ENCODE data around the gene RAB31.
A peak's percentile ranks its signal among the peaks of the same experiment; 100 is the strongest.

RAB31 gene

DNA sequence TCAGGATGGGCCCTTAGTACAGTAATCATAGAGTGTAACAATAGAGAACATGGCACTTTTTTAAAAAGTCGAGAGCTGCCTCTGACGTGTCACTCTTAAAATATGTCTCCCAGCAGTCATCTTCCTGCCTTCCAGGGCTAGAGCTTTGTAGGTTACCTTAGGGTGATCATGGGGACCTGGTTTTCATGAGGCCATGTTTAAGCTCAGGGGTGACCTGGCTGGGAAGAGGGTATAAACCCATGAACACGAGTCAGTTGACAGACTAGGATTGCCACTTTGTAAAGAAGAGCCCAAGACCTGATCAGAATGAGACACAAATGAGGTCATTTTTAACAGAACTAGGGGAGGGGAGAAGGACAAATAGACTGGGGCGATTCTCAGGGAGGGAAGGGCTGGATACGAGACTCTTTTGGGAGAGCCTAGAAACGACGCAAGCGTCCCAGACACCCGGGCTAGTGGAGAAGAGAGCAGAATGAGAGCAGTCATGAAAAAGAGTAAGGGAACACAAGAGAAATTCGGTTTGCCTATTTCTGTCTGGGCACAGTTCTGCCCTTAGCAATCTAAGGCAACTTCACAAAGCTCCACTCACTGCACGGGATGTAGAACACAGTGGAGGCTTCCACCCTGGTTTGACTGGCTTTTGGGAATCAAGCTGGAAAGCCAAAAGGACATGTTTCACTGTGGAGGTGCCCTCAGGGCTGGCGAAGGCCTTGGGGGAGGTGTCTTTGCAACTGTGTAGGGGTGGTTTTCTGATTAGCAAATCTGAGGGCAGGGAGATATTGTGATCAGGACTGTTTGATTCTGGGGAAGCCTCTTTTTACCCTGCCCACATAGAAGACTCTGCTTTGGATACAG, 1.8 kb upstream of the RAB31 start:
- H3K36me3 ChIP-seq (ENCODE audit: insufficient read depth, low read length), result no peaks in the 10 kb centered on the region
- no peaks in the 10 kb centered on the region for H3K27me3 ChIP-seq (ENCODE audit: control insufficient read depth in 1 of 2, insufficient read depth in 2 of 2, low read length in 2 of 2)
- peaks cover 21% of the 10 kb centered on the region for H3K4me1 ChIP-seq (ENCODE audit: insufficient read depth, low read length)
- H3K27ac ChIP-seq (ENCODE audit: low read depth, low read length), result peak overlapping the region; percentile 92
- peak overlapping the region; percentile 41 for H3K9ac ChIP-seq (ENCODE audit: low read length)
- H3K4me3 ChIP-seq (ENCODE audit: low read depth in 1 of 2, low read length in 2 of 2), result no peak overlapping the region
- H3K9me3 ChIP-seq (ENCODE audit: low read length), result no peaks in the 10 kb centered on the region

DNA sequence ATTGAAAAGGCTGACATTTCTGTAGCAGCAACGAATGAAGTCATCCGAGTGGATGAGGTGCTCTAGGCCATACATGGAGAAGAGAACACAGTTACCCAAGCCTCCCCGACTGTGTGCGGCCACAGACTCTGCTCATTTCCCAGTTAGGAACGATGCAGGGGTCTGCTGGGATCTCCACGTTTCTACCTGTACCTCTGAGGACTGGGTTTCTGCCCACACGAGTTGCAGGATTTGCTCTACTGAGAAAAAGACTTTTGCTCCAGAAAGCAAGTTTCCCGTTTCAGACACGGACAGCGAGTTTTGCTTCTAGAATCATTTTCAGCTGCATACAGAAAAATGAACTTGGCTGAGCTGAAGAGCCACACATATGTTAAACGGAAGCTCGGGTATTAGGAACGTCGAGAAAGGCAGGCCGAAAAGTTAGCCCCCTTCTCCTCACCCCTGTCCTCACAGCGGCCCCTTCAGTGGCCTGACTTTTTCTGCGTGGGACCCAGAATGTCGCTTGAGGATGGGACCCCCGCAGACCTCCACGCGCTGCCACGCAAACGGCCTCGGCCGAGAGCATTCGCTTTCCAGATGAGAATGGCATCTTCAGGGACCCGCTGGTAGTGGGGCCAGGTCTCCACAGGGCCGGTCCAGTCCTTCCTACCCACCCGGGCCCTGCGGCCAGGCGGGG, 582 bp upstream of the RAB31 start:
- no peaks in the 10 kb centered on the region for H3K9me3 ChIP-seq (ENCODE audit: low read length)
- no peaks in the 10 kb centered on the region for H3K27me3 ChIP-seq (ENCODE audit: control insufficient read depth in 1 of 2, insufficient read depth in 2 of 2, low read length in 2 of 2)
- H3K36me3 ChIP-seq (ENCODE audit: insufficient read depth, low read length), result no peaks in the 10 kb centered on the region
- peak overlapping the region; percentile 41 for H3K9ac ChIP-seq (ENCODE audit: low read length)
- peak overlapping the region; percentile 51 to 71 for H3K4me3 ChIP-seq (ENCODE audit: low read depth in 1 of 2, low read length in 2 of 2)
- peaks cover 31% of the 10 kb centered on the region for H3K4me1 ChIP-seq (ENCODE audit: insufficient read depth, low read length)
- peak overlapping the region; percentile 92 for H3K27ac ChIP-seq (ENCODE audit: low read depth, low read length)

DNA sequence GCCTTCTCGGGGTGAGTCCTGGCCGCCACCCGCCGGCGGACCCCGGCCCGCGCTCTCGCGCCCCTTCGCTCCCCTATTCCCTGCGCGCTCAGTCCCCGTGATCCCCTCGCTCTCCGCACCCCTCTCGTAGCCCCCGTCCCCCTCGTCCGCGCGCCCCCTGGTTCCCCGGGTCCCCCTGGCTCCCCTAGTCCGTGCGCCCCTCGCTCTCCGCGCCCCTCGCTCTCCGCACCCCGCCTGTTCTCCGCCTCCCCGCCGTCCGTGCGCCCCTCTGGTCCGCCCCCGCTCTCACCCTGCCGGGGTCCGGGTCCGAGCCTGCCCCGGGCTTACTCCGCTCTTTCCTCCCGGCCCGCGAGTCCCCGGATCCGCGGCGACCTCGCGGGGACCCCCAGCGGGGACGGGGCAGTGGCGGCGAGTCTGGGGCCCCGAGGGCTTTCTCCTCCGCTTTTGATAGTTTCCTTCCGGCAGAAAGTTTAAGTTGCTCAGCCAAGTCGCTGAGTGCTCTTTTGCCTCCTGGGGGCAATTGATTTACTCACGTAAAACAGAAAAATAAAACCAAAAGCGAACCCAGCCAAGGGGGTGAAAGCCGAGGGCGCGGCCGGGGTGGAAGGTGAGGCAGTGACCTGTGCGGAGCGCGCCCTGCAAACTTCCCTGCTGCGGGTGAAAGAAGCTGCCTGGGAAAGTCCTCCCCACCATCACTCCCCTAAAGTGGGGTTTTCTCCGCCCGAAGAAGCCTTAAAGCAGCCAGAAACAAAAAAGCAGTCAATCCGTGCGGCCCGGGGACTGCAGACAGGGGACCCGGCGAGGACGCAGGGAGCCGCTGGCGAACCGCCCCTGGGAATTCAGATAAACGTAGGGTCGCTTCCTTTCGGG, 568 bp downstream of the RAB31 start:
- Histone ChIP-seq H3K27ac (ENCODE audit: low read depth, low read length) (peak overlapping the region; percentile 95), H3K36me3 (ENCODE audit: insufficient read depth, low read length) (no peaks in the 10 kb centered on the region), H3K4me3 (ENCODE audit: low read depth in 1 of 2, low read length in 2 of 2) (peak overlapping the region; percentile 74 to 94), H3K4me1 (ENCODE audit: insufficient read depth, low read length) (peaks cover 31% of the 10 kb centered on the region), H3K9ac (ENCODE audit: low read length) (peak overlapping the region; percentile 66), H3K27me3 (ENCODE audit: control insufficient read depth in 1 of 2, insufficient read depth in 2 of 2, low read length in 2 of 2) (no peaks in the 10 kb centered on the region), H3K9me3 (ENCODE audit: low read length) (no peaks in the 10 kb centered on the region)

DNA sequence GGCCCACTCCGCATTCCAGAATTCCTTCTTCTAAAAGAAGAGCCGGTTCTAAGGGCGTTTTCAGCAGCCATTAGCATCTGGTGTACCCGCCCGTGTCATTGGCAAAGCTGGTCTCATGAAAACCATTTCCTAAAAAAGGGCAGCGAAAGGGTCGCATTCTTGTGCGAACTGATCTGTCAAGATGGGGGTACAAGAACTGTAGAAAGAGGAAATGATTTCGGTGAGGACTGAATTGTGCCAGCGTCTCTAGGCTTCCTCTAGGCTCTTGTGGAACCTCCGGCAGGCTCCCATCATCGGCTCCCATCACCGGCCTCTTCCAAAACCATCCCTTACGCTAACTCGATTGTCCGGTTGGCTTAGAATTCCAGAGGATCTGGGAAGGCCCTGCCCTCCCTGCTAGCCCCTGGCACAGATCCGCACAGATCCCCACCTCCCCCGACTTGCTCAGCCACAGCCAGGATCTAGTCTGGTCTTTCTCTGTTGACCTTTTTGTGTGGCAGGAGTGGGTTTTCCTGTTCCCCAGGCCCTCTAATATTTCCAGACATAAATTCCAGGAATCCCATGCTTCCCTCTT, 1.3 kb downstream of the RAB31 start:
- Histone ChIP-seq H3K9me3 (ENCODE audit: low read length) (no peaks in the 10 kb centered on the region), H3K4me3 (ENCODE audit: low read depth in 1 of 2, low read length in 2 of 2) (peak overlapping the region; percentile 74 to 94), H3K27ac (ENCODE audit: low read depth, low read length) (peak overlapping the region; percentile 95), H3K36me3 (ENCODE audit: insufficient read depth, low read length) (no peaks in the 10 kb centered on the region), H3K9ac (ENCODE audit: low read length) (peak overlapping the region; percentile 66), H3K27me3 (ENCODE audit: control insufficient read depth in 1 of 2, insufficient read depth in 2 of 2, low read length in 2 of 2) (no peaks in the 10 kb centered on the region), H3K4me1 (ENCODE audit: insufficient read depth, low read length) (peaks cover 33% of the 10 kb centered on the region)

DNA sequence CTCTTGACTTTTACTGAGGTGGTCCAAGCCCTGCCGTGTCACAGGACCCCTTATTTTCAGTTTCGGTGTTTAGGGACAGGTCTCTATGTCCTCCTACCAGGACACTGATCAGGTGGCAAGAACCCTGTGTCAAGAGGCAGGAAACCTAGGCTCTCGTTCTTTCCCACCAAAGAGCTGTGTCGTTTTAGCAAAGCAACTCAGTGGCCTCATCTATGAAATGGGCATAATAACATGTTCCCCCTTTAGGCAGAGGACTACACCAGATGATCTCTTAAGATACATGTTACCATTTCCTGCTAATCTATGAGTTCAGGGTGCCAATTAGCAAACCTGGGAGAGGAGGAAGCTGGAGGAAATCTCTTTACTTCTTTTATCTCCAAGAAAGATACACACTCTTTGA, 1.9 kb downstream of the RAB31 start:
- no peaks in the 10 kb centered on the region for H3K36me3 ChIP-seq (ENCODE audit: insufficient read depth, low read length)
- peaks cover 34% of the 10 kb centered on the region for H3K4me1 ChIP-seq (ENCODE audit: insufficient read depth, low read length)
- no peaks in the 10 kb centered on the region for H3K27me3 ChIP-seq (ENCODE audit: control insufficient read depth in 1 of 2, insufficient read depth in 2 of 2, low read length in 2 of 2)
- no peak overlapping the region for H3K9ac ChIP-seq (ENCODE audit: low read length)
- no peaks in the 10 kb centered on the region for H3K9me3 ChIP-seq (ENCODE audit: low read length)
- H3K4me3 ChIP-seq (ENCODE audit: low read depth in 1 of 2, low read length in 2 of 2), result peak overlapping the region; percentile 74 to 94
- peak overlapping the region; percentile 95 for H3K27ac ChIP-seq (ENCODE audit: low read depth, low read length)

DNA sequence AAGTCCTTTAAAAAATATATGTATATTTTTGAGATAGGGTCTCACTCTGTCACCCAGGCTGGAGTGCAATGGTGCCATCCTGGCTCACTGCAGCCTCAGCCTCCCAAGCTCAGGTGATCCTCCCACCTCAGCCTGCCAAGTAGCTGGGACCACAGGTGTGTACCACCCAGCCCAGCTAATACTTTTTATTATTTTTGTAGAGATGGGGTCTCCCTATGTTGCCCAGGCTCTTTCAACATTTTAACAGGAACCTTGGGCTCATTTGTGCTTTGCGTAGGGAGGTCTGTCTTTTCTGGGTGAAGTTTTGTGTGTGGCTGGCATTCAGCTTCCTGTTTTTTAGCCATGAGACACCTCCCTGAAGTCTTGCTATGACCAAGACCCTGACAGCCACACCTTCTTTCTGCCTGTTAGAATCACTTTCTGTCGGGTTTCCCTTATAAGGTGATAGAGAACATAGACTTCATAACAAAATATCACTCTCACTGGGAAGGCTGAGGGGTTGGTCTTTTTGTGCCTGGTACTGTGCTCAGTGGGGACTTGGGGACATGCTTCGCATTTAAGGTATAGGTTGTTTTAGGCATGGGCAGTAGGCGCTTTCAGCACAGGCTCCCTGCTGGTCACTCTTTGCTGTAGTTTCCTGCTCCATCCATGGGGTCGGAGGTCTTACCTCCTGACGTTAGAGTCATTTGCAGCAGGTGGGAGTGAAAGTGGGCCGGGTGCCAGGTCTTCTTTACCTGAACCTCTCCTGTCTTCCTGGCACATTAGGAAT, 3.4 kb downstream of the RAB31 start:
- Histone ChIP-seq H3K27ac (ENCODE audit: low read depth, low read length) (peak overlapping the region; percentile 43), H3K9me3 (ENCODE audit: low read length) (no peaks in the 10 kb centered on the region), H3K4me3 (ENCODE audit: low read depth in 1 of 2, low read length in 2 of 2) (no peak overlapping the region), H3K4me1 (ENCODE audit: insufficient read depth, low read length) (peaks cover 34% of the 10 kb centered on the region), H3K9ac (ENCODE audit: low read length) (no peak overlapping the region), H3K27me3 (ENCODE audit: control insufficient read depth in 1 of 2, insufficient read depth in 2 of 2, low read length in 2 of 2) (no peaks in the 10 kb centered on the region), H3K36me3 (ENCODE audit: insufficient read depth, low read length) (no peaks in the 10 kb centered on the region)

DNA sequence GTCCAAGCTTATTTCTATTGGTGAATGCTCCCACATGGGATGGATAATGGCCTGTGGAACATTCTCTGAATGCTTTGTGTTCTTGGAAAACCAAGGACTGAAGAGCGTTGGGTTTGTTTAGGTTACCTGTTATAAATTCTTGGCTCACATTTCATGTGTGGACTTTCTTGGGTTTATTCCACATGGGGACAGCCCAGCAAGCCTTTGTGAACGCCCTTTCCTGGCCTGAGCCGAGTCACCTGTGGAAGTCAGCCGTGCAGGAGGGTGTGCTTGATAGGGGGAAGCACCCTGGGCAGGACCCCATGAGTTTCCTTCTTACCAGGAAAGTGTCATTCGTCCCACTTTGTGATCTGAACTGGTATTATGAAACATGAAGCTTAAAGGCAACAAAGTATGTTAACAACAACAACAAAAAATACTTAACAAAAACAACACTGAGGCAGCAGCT, 4.1 kb downstream of the RAB31 start:
- Histone ChIP-seq H3K36me3 (ENCODE audit: insufficient read depth, low read length) (no peaks in the 10 kb centered on the region), H3K4me3 (ENCODE audit: low read depth in 1 of 2, low read length in 2 of 2) (no peak overlapping the region), H3K4me1 (ENCODE audit: insufficient read depth, low read length) (peaks cover 29% of the 10 kb centered on the region), H3K27me3 (ENCODE audit: control insufficient read depth in 1 of 2, insufficient read depth in 2 of 2, low read length in 2 of 2) (no peaks in the 10 kb centered on the region), H3K9ac (ENCODE audit: low read length) (no peak overlapping the region), H3K27ac (ENCODE audit: low read depth, low read length) (no peak overlapping the region), H3K9me3 (ENCODE audit: low read length) (no peaks in the 10 kb centered on the region)

DNA sequence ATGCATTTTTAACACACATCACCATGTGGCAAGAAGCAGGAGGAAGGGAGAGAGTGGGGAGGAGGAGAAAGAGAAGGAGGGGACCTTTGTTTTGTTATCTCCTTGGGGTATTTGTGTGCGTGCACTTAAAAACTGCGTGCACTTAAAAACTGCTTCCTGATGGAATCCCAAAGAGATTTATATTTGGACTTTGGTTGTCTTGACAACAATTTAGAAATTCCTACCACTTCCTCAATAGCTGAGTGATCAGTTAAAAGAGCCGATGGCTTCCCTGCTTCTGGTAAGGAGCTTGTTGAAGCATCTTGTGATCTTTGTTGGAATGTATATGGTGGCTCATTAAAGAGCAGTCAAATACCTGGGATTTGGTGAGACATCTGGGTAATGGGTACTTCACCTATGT, 4.5 kb downstream of the RAB31 start:
- Histone ChIP-seq H3K27me3 (ENCODE audit: control insufficient read depth in 1 of 2, insufficient read depth in 2 of 2, low read length in 2 of 2) (no peaks in the 10 kb centered on the region), H3K9me3 (ENCODE audit: low read length) (no peaks in the 10 kb centered on the region), H3K9ac (ENCODE audit: low read length) (no peak overlapping the region), H3K4me3 (ENCODE audit: low read depth in 1 of 2, low read length in 2 of 2) (no peak overlapping the region), H3K27ac (ENCODE audit: low read depth, low read length) (no peak overlapping the region), H3K4me1 (ENCODE audit: insufficient read depth, low read length) (peaks cover 29% of the 10 kb centered on the region), H3K36me3 (ENCODE audit: insufficient read depth, low read length) (no peaks in the 10 kb centered on the region)

DNA sequence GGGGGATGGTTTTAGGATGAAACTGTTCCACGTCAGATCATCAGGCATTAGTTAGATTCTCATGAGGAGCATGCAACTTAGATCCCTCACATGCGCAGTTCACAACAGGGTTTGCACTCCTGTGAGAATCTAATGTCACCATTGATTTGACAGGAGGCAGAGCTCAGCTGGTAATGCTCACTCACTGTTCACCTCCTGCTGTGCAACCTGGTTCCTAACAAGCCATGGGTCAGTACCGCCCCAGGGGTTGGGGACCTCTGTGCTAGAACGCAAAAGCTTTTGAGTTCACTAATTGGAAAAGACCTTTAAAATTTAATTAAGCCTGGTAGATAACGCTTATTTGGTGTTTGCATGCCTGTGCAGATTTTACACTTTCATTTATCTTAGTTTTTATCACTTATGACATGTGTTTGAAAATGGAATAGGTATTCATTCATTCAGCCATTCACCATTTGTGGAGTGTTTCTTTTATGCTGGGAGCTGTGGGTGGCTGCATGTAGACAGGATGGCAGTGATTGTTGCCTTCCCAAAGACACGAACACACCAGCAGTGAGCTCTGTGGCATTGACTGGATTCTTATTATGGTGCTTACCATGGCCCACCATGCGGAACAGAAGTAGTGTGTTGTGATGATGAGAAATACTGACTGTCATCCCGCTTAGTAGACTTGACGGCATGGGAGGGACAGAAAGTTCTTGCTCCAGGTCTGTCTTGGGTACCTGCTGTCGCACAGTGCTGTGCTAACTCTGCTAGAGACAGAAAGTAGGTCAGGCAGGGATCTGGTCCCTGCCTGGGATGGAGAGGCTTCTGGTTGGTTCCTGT, 6.4 kb downstream of the RAB31 start:
- Histone ChIP-seq H3K36me3 (ENCODE audit: insufficient read depth, low read length) (no peaks in the 10 kb centered on the region), H3K9me3 (ENCODE audit: low read length) (no peaks in the 10 kb centered on the region), H3K27ac (ENCODE audit: low read depth, low read length) (no peak overlapping the region), H3K27me3 (ENCODE audit: control insufficient read depth in 1 of 2, insufficient read depth in 2 of 2, low read length in 2 of 2) (no peaks in the 10 kb centered on the region), H3K4me3 (ENCODE audit: low read depth in 1 of 2, low read length in 2 of 2) (no peak overlapping the region), H3K9ac (ENCODE audit: low read length) (no peak overlapping the region), H3K4me1 (ENCODE audit: insufficient read depth, low read length) (peaks cover 28% of the 10 kb centered on the region)

DNA sequence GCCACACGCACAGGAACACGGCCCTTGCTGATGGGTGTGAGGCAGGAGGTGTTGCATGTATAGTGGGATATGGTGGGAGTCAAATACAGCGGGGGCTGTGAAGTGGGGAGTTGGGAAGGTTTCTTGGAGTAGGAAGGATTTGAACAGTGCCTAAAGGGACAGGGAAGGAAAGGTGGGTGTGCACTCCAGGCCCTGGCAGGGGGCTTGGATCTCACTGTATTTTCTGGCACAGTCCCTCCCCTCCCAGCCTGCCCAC, 6.9 kb downstream of the RAB31 start:
- Histone ChIP-seq H3K27ac (ENCODE audit: low read depth, low read length) (no peak overlapping the region), H3K9me3 (ENCODE audit: low read length) (no peaks in the 10 kb centered on the region), H3K36me3 (ENCODE audit: insufficient read depth, low read length) (no peaks in the 10 kb centered on the region), H3K4me1 (ENCODE audit: insufficient read depth, low read length) (peaks cover 27% of the 10 kb centered on the region), H3K9ac (ENCODE audit: low read length) (no peak overlapping the region), H3K27me3 (ENCODE audit: control insufficient read depth in 1 of 2, insufficient read depth in 2 of 2, low read length in 2 of 2) (no peaks in the 10 kb centered on the region), H3K4me3 (ENCODE audit: low read depth in 1 of 2, low read length in 2 of 2) (no peak overlapping the region)

Data from muscle layer of colon (tissue), 2 donors.